GM12865 (cell line): ENCODE measurements around the gene SETD9.

Source experiments
- DNase-seq: peaks from one replicate; pipeline ENCODE4 v3.0.0; 2010; ENCODE audit warnings: low read depth
- H3K4me3 ChIP-seq: 2 replicates; pipeline ENCODE4 v1.5.1; 2011; ENCODE audit warnings: mild to moderate bottlenecking, low read depth, low read length, control low read depth
- CTCF ChIP-seq: IDR thresholded peaks from 2 replicates; pipeline ENCODE4 v1.5.1; 2011; ENCODE audit warnings: low read length, control low read depth, low read depth, inconsistent platforms; ENCODE audit not compliant: insufficient read depth; ENCODE audit errors: missing control alignments

The SETD9 gene

GRCh38 chr5:56881571-56881970 lies 27.8 kb upstream of the SETD9 start:
- no peak for DNase-seq
- TF ChIP-seq CTCF: no peak
- H3K4me3 ChIP-seq: no peak overlapping the region

GRCh38 chr5:56893251-56893951 lies 16.0 kb upstream of the SETD9 start:
- no peak for DNase-seq
- TF ChIP-seq CTCF: no peak
- H3K4me3 ChIP-seq: no peak overlapping the region

GRCh38 chr5:56896763-56897162 lies 12.6 kb upstream of the SETD9 start:
- H3K4me3 ChIP-seq: no peak overlapping the region
- no peak for DNase-seq
- no peak for TF ChIP-seq CTCF

- DNase-seq: no peak
- TF ChIP-seq CTCF: no peak
- no peak overlapping the region for H3K4me3 ChIP-seq
These were observed 11.2 kb upstream of the SETD9 start for GRCh38 chr5:56898213-56898612.

- DNase-seq: no peak
- no peak overlapping the region for H3K4me3 ChIP-seq
- TF ChIP-seq CTCF: no peak
These were observed 9.0 kb upstream of the SETD9 start for GRCh38 chr5:56900395-56900794.

- DNase-seq: peak; percentile 48
- no peak overlapping the region for H3K4me3 ChIP-seq
These were observed 8.4 kb upstream of the SETD9 start for GRCh38 chr5:56900858-56901578.

More at GRCh38 chr5:56900858-56901578, 8.4 kb upstream of the SETD9 start:
- TF ChIP-seq CTCF: peak; percentile 62
